B cell (primary cell): Measurements from ENCODE around the gene PIK3IP1. TPM values are rescaled to one million over a fixed set of nuclear protein-coding genes. Genes with fewer than 3 reads are reported as not detected.

Experiments
- ATAC-seq: fragments of 200-7000 bp; cut with Tn5 transposase; one replicate; pipeline ENCODE4 v1.10.0; 2021; ENCODE audit warnings: low read depth, mild to moderate bottlenecking, moderate number of reproducible peaks, moderate library complexity
- CTCF ChIA-PET: fragments of 350-600 bp; sonication (Branson Sonifier 250); formaldehyde crosslinking; loops from one replicate; lab custom pipeline; 2021; ENCODE audit warnings: antibody characterized with exemption, inconsistent platforms; lab: Charles Lee
- POLR2A ChIA-PET: fragments of 350-600 bp; sonication (Branson Sonifier 250); formaldehyde crosslinking; loops from one replicate; lab custom pipeline; 2021; ENCODE audit warnings: antibody characterized with exemption; lab: Charles Lee
- DNase-seq: peaks from one replicate; pipeline ENCODE4 v3.0.0; 2013
- H2AFZ ChIP-seq: 2 replicates; pipeline ENCODE4 v1.6.1; 2012; ENCODE audit warnings: mild to moderate bottlenecking, low read depth, low read length; ENCODE audit not compliant: insufficient read depth, poor library complexity, severe bottlenecking
- H3K27ac ChIP-seq, 2 donors: 1 replicate in 1 of 2; 2 replicates in 1 of 2; pipeline ENCODE4 v1.5.1; 2012 to 2013; ENCODE audit warnings: low read length in 2 of 2, mild to moderate bottlenecking in 2 of 2, moderate library complexity in 1 of 2
- H3K27me3 ChIP-seq, 4 experiments: fragments of 200-600 bp in 1 of 4; sonication (generic) in 1 of 4; replicated peaks in 1 of 4; 1 replicate in 2 of 4; 2 replicates in 2 of 4; pipeline versions ENCODE4 v1.6.1 to v1.7.0; 2013 to 2016; ENCODE audit warnings: low read length in 3 of 4, mild to moderate bottlenecking in 2 of 4, mixed read lengths in 1 of 4, moderate library complexity in 1 of 4; ENCODE audit not compliant: insufficient read depth in 4 of 4, control insufficient read depth in 3 of 4; ENCODE audit errors: control extremely low read depth in 1 of 4
- H3K36me3 ChIP-seq, 2 experiments: replicated peaks in 1 of 2; 1 replicate in 1 of 2; 2 replicates in 1 of 2; pipeline versions ENCODE4 v1.6.1 to v1.7.1; 2013; ENCODE audit warnings: low read length in 1 of 2; ENCODE audit not compliant: insufficient read depth in 2 of 2, control insufficient read depth in 1 of 2; ENCODE audit errors: control extremely low read depth in 1 of 2, extremely low read depth in 1 of 2
- H3K4me1 ChIP-seq, 2 donors: fragments of 200-600 bp in 1 of 2; sonication (generic) in 1 of 2; 1 replicate in 1 of 2; 2 replicates in 1 of 2; pipeline versions ENCODE4 v1.5.1 to v1.6.1; 2013 to 2017; ENCODE audit warnings: low read length in 2 of 2; ENCODE audit not compliant: control insufficient read depth in 2 of 2, insufficient read depth in 2 of 2
- H3K4me2 ChIP-seq: replicated peaks from 2 replicates; pipeline ENCODE3; 2012; ENCODE audit warnings: mild to moderate bottlenecking, low read depth, low read length; ENCODE audit not compliant: poor library complexity, severe bottlenecking
- H3K4me3 ChIP-seq, 5 experiments: fragments of 200-600 bp in 1 of 5; sonication (generic) in 1 of 5; 1 replicate in 3 of 5; 2 replicates in 2 of 5; pipeline versions ENCODE4 v1.5.1 to v1.7.0; 2011 to 2016; ENCODE audit warnings: low read length in 4 of 5, mild to moderate bottlenecking in 4 of 5, low read depth in 2 of 5, control low read depth in 1 of 5, moderate library complexity in 1 of 5; ENCODE audit not compliant: insufficient read depth in 1 of 5; ENCODE audit errors: control extremely low read depth in 1 of 5, extremely low read depth in 1 of 5
- H3K79me2 ChIP-seq: fragments of 200-600 bp; sonication (generic); one replicate; pipeline ENCODE4 v1.6.0; 2016; ENCODE audit warnings: low read length; ENCODE audit not compliant: control insufficient read depth, insufficient read depth
- H3K9ac ChIP-seq: fragments of 200-600 bp; sonication (generic); 2 replicates; pipeline ENCODE4 v1.6.1; 2017; ENCODE audit warnings: mild to moderate bottlenecking, low read length, moderate library complexity
- H3K9me3 ChIP-seq, 3 donors: one replicate each; pipeline versions ENCODE4 v1.6.1 to v1.7.1; 2013; ENCODE audit warnings: low read length in 2 of 3; ENCODE audit not compliant: control insufficient read depth in 2 of 3, insufficient read depth in 1 of 3; ENCODE audit errors: control extremely low read depth in 1 of 3
- H4K20me1 ChIP-seq: 2 replicates; pipeline ENCODE4 v1.6.0; 2012; ENCODE audit warnings: mild to moderate bottlenecking, low read length; ENCODE audit not compliant: insufficient read depth, control insufficient read depth, poor library complexity, severe bottlenecking
- H3K27ac Mint-ChIP-seq: one replicate; pipeline ENCODE4 v1.8.0; 2021; ENCODE audit warnings: mixed read lengths
- H3K27me3 Mint-ChIP-seq: one replicate; pipeline ENCODE4 v1.8.0; 2021; ENCODE audit warnings: mixed read lengths
- H3K4me1 Mint-ChIP-seq: one replicate; pipeline ENCODE4 v1.8.0; 2021; ENCODE audit warnings: mixed read lengths
- H3K4me3 Mint-ChIP-seq: one replicate; pipeline ENCODE4 v1.8.0; 2021; ENCODE audit warnings: mixed read lengths
- H3K9me3 Mint-ChIP-seq: one replicate; pipeline ENCODE4 v1.8.0; 2022; ENCODE audit warnings: mixed read lengths; ENCODE audit not compliant: insufficient read depth
- EZH2 ChIP-seq: IDR thresholded peaks from 2 replicates; pipeline ENCODE4 v1.6.1; 2012; ENCODE audit warnings: borderline replicate concordance, low read depth, mild to moderate bottlenecking, moderate library complexity, low read length; ENCODE audit not compliant: insufficient read depth, poor library complexity, severe bottlenecking
- WGBS: methylation state at CpG from one replicate; pipeline ENCODE4 v1.1.5; 2013; ENCODE audit warnings: missing lambda C conversion rate; ENCODE audit not compliant: insufficient coverage; 5-methylcytosine and 5-hydroxymethylcytosine counted together
- intact Hi-C: fragments of 100-400 bp; cut with micrococcal nuclease; formaldehyde crosslinking; loops from one replicate; pipeline ENCODE4 v1.10.0; 2022
- polyA plus RNA-seq: library from polyadenylated mRNA; depleted of rRNA; stranded (reverse); fragments of >200 nt; gene quantifications from 2 replicates; pipeline ENCODE4 v1.2.3, GENCODE V29; 2012
- total RNA-seq, 2 donors: library from RNA; stranded (reverse); fragments of 120-200 nt in 1 of 2; gene quantifications; 1 replicate in 1 of 2; 2 replicates in 1 of 2; pipeline versions ENCODE4 v1.2.3 to v1.2.4, GENCODE V29; 2013 to 2022
- TF ChIP-seq, protein P1 (sequence below): fragments of 200-600 bp; IDR thresholded peaks from one replicate; pipeline ENCODE4 v1.8.0; 2022; ENCODE audit warnings: antibody characterized with exemption, mild to moderate bottlenecking

The PIK3IP1 gene
- total and polyA plus RNA-seq, 2 donors (not counting 1 experiment from before 2014, with no cell fraction given): 89.8 to 92.9 TPM

DNA sequence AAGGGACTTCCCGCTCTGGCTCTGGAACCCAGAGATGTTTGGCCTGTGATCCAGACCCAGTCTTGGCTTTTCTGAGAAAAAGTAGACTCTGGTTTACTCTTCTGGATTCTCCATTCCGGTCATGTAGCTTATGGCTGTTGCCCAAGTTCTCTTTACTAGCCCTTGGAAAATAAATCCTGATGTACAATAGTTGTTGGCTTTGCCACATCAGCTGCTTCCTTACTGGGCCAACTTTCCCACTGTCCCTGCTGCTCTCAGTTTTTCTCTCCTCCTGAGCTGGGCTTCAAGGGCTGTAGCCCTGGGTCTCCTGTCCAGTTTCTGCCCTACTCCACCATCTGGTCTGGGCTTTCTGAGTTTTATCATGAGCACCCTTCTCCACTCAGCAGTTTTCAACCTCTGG is 41.4 kb upstream of the PIK3IP1 start:
- H3K9ac ChIP-seq: no peak overlapping the region
- no peak overlapping the region for H3K4me2 ChIP-seq
- H3K27ac ChIP-seq: no peak overlapping the region
- ATAC-seq: no peak
- ChIA-PET CTCF (interaction anchor here (1.4 kb wide), 1 partner anchor 20 kb away, joined by 5 read pairs; no protein-coding TSS in a partner anchor), POLR2A (no interaction called here)
- H3K27me3 ChIP-seq: no peaks in the 10 kb centered on the region
- no peak overlapping the region for H3K27ac Mint-ChIP-seq
- no peak overlapping the region for H2AFZ ChIP-seq
- H3K4me3 ChIP-seq: no peak overlapping the region
- intact Hi-C loops: no loop called here
- H3K79me2 ChIP-seq: peaks cover 44% of the 10 kb centered on the region
- no peak overlapping the region for H3K4me3 Mint-ChIP-seq
- no peaks in the 10 kb centered on the region for H3K9me3 ChIP-seq
- TF ChIP-seq, protein P1, sequence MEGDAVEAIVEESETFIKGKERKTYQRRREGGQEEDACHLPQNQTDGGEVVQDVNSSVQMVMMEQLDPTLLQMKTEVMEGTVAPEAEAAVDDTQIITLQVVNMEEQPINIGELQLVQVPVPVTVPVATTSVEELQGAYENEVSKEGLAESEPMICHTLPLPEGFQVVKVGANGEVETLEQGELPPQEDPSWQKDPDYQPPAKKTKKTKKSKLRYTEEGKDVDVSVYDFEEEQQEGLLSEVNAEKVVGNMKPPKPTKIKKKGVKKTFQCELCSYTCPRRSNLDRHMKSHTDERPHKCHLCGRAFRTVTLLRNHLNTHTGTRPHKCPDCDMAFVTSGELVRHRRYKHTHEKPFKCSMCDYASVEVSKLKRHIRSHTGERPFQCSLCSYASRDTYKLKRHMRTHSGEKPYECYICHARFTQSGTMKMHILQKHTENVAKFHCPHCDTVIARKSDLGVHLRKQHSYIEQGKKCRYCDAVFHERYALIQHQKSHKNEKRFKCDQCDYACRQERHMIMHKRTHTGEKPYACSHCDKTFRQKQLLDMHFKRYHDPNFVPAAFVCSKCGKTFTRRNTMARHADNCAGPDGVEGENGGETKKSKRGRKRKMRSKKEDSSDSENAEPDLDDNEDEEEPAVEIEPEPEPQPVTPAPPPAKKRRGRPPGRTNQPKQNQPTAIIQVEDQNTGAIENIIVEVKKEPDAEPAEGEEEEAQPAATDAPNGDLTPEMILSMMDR: no peak
- no peak for TF ChIP-seq EZH2
- no peaks in the 10 kb centered on the region for H3K4me1 ChIP-seq
- no peaks in the 10 kb centered on the region for H3K9me3 Mint-ChIP-seq
- peaks cover 95% of the 10 kb centered on the region for H4K20me1 ChIP-seq
- peaks cover 4 to 83% of the 10 kb centered on the region in 2 experiments for H3K36me3 ChIP-seq
- WGBS: 91% methylated on average over 1 of the region's 2 CpGs
- H3K4me1 Mint-ChIP-seq: peaks cover 14% of the 10 kb centered on the region
- no peaks in the 10 kb centered on the region for H3K27me3 Mint-ChIP-seq
- no peak for DNase-seq

DNA sequence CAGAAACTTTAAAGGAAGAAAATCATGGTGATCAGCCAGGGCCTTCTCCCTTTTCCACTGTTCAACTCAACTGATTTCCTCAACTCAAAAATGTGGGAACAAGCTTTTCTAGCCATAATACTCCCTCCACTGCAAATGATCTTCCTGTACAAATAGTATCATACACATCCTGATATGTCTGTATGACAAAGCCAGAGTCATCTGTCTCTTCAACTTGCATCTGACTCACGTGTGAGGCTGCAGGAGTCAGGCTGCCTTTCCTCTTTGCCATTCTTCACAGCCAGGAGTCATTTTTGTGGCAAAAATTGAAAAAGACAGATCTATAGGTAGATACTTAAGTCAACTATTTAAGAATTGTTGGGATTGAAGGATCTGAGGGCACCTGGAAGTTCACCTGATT is 40.6 kb upstream of the PIK3IP1 start:
- Histone ChIP-seq H3K4me3 (no peak overlapping the region), H4K20me1 (peaks cover 94% of the 10 kb centered on the region), H2AFZ (no peak overlapping the region), H3K9ac (no peak overlapping the region), H3K27ac (no peak overlapping the region), H3K9me3 (no peaks in the 10 kb centered on the region), H3K79me2 (peaks cover 37% of the 10 kb centered on the region), H3K4me1 (no peaks in the 10 kb centered on the region), H3K27me3 (no peaks in the 10 kb centered on the region), H3K36me3 (peaks cover 4 to 83% of the 10 kb centered on the region in 2 experiments), H3K4me2 (no peak overlapping the region)
- no CpG with 5 or more reads among the region's 1 CpG for WGBS
- H3K4me1 Mint-ChIP-seq: peaks cover 8% of the 10 kb centered on the region
- CTCF ChIA-PET: no interaction called here
- POLR2A ChIA-PET: no interaction called here
- DNase-seq (no peak), ATAC-seq (no peak)
- intact Hi-C loops: no loop called here
- no peaks in the 10 kb centered on the region for H3K27me3 Mint-ChIP-seq
- no peak for TF ChIP-seq EZH2
- TF ChIP-seq, protein P1: no peak
- no peak overlapping the region for H3K4me3 Mint-ChIP-seq
- H3K9me3 Mint-ChIP-seq: no peaks in the 10 kb centered on the region
- H3K27ac Mint-ChIP-seq: no peak overlapping the region
